ENCODE results near the gene ANKEF1. TPM values are rescaled to one million over a fixed set of nuclear protein-coding genes. Genes with fewer than 3 reads are reported as not detected.
"Not testable (repeated sequence)": the region's sequence is repeated elsewhere in the genome, so short reads cannot be mapped to it uniquely, and the experiment has no call there.

The ANKEF1 gene
- total and polyA plus RNA-seq, 12 donors: 0.61 to 10.5 (median 3.2) TPM

GRCh38 chr20:10023911-10024310 is 10.9 kb upstream of the ANKEF1 start:
- no peak for DNase-seq
- intact Hi-C loops (cut with DNase I): no loop called here
- no peaks in the 10 kb centered on the region for H3K4me1 ChIP-seq (replicated peaks in 1 of 2)
- WGBS, 4 donors: 76 to 81% (median 76%) methylated on average over 2 of the region's 2 CpGs
- TF ChIP-seq CTCF (IDR thresholded peaks at IDR 0.05) (no peak), POLR2A (IDR thresholded peaks at IDR 0.05) (no peak)
- H3K27ac ChIP-seq: no peak overlapping the region
- no peaks in the 10 kb centered on the region for H3K9me3 ChIP-seq (replicated peaks in 1 of 3)
- H3K4me3 ChIP-seq: no peak overlapping the region
- no peaks in the 10 kb centered on the region for H3K27me3 ChIP-seq
- H3K36me3 ChIP-seq (replicated peaks in 1 of 2): no peaks in the 10 kb centered on the region

GRCh38 chr20:10031451-10032215 is 3.2 kb upstream of the ANKEF1 start:
- intact Hi-C loops (cut with DNase I); H3K27ac ChIP-seq; H3K36me3 ChIP-seq (replicated peaks in 1 of 2); H3K27me3 ChIP-seq; H3K4me1 ChIP-seq (replicated peaks in 1 of 2); H3K4me3 ChIP-seq; DNase-seq; H3K9me3 ChIP-seq (replicated peaks in 1 of 3): not testable (repeated sequence)
- WGBS, 4 donors: 93 to 98% (median 95%) methylated on average over 16 to 47 of the region's 47 CpGs

- H3K4me3 ChIP-seq; H3K27me3 ChIP-seq; intact Hi-C loops (cut with DNase I); H3K4me1 ChIP-seq (replicated peaks in 1 of 2); H3K36me3 ChIP-seq (replicated peaks in 1 of 2); H3K9me3 ChIP-seq (replicated peaks in 1 of 3); H3K27ac ChIP-seq; DNase-seq: not testable (repeated sequence)
- 93 to 96% (median 95%) methylated on average over 7 of the region's 7 CpGs for WGBS, 4 donors
These were observed 2.5 kb upstream of the ANKEF1 start for GRCh38 chr20:10032269-10032668.

- H3K27me3 ChIP-seq: no peaks in the 10 kb centered on the region
- TF ChIP-seq POLR2A (IDR thresholded peaks at IDR 0.05): no peak
- no peak for TF ChIP-seq CTCF (IDR thresholded peaks at IDR 0.05)
- H3K9me3 ChIP-seq (replicated peaks in 1 of 3): no peaks in the 10 kb centered on the region
- 79 to 90% (median 82%) methylated on average over 5 of the region's 5 CpGs for WGBS, 4 donors
- H3K4me1 ChIP-seq (replicated peaks in 1 of 2): peaks cover 0 to 5% of the 10 kb centered on the region in 2 donors
- intact Hi-C loops (cut with DNase I): no loop called here
- no peak for DNase-seq
- no peak overlapping the region for H3K27ac ChIP-seq
- H3K4me3 ChIP-seq: peak overlapping the region in 1 of 4 donors; percentile 74
- no peaks in the 10 kb centered on the region for H3K36me3 ChIP-seq (replicated peaks in 1 of 2)
These were observed 709 bp upstream of the ANKEF1 start for GRCh38 chr20:10033905-10034650.

DNA sequence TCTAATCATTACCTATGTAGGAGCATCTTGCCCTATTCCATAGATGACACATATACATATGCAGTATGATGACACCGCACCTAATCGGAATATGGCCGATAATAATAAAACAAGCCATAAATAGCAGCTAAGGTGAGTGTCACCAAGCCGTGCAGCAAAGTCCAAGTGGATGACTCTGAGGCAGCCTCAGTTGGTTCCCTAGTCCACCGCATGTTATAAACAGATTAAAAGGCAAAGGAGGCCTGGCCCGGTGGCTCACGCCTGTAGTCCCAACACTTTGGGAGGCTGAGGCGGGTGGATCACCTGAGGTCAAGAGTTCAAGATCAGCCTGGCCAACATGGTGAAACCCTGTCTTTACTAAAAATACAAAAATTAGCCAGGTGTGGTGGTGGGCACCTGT is 1.5 kb downstream of the ANKEF1 start:
- H3K36me3 ChIP-seq (replicated peaks in 1 of 2); H3K27me3 ChIP-seq; intact Hi-C loops (cut with DNase I); H3K4me1 ChIP-seq (replicated peaks in 1 of 2); H3K4me3 ChIP-seq; H3K27ac ChIP-seq; DNase-seq; H3K9me3 ChIP-seq (replicated peaks in 1 of 3): not testable (repeated sequence)
- 93 to 98% (median 97%) methylated on average over 7 to 8 of the region's 8 CpGs for WGBS, 4 donors
